K562 (cell line): ENCODE measurements around the gene ROR2. TPM values are rescaled to one million over a fixed set of nuclear protein-coding genes. Genes with fewer than 3 reads are reported as not detected.

Experiments
- ATAC-seq: fragments of 200-7000 bp; cut with Tn5 transposase; 3 replicates; pipeline ENCODE4 v1.9.1; 2020; ENCODE audit warnings: moderate library complexity
- BruUV-seq: library from RNA; stranded (reverse); fragments of 400-500 nt; replicated peaks from 2 replicates; lab custom pipeline; 2021; lab: Mats Ljungman, UMichigan
- CTCF ChIA-PET: fragments of 300-600 bp; formaldehyde crosslinking; extraction: SDS; loops from one replicate; lab custom pipeline; 2021; ENCODE audit warnings: low intra/inter-chr PET ratio; lab: Yijun Ruan, JAX
- POLR2A ChIA-PET: fragments of 300-600, 350-650 bp; sonication (Branson Sonifier 250); formaldehyde crosslinking; extraction: SDS; loops from one replicate; lab custom pipeline; 2021; ENCODE audit warnings: antibody characterized with exemption, inconsistent platforms; lab: Yijun Ruan, JAX
- DNase-seq, 4 experiments: peaks; one replicate each; pipeline versions ENCODE4 v3.0.0 to v3.0.0-alpha.2; 2011 to 2018; ENCODE audit warnings: low spot score in 3 of 4, mixed read lengths in 3 of 4; ENCODE audit errors: extremely low read depth in 1 of 4
- FAIRE-seq: peaks from 2 replicates; lab custom pipeline; 2011; peaks lifted over from hg19 to GRCh38; lab: Jason Lieb, UNC
- H2AFZ ChIP-seq: 2 replicates; pipeline ENCODE4 v1.6.0; 2011; ENCODE audit warnings: low read depth, low read length, control low read depth, inconsistent platforms
- H3K27ac ChIP-seq: fragments of 200-600 bp; 3 replicates; pipeline ENCODE4 v1.8.0; 2011; ENCODE audit warnings: low read depth, mild to moderate bottlenecking, control low read depth, inconsistent platforms, low read length, moderate library complexity, mixed read lengths; ENCODE audit errors: extremely low read depth
- H3K27me3 ChIP-seq, 2 experiments: fragments of 300-600 bp in 1 of 2; 2 replicates in 1 of 2; 3 replicates in 1 of 2; pipeline versions ENCODE4 v1.6.0 to v1.8.0; 2011; ENCODE audit warnings: inconsistent platforms in 2 of 2, low read length in 2 of 2, mild to moderate bottlenecking in 1 of 2, mixed read lengths in 1 of 2, moderate library complexity in 1 of 2; ENCODE audit not compliant: control insufficient read depth in 2 of 2, insufficient read depth in 2 of 2
- H3K36me3 ChIP-seq: fragments of 300-600 bp; 3 replicates; pipeline ENCODE4 v1.8.0; 2011; ENCODE audit warnings: mild to moderate bottlenecking, low read length, inconsistent platforms; ENCODE audit not compliant: control insufficient read depth, insufficient read depth
- H3K4me1 ChIP-seq, 2 experiments: fragments of 200-600 bp in 1 of 2; replicated peaks in 1 of 2; 2 replicates in 1 of 2; 3 replicates in 1 of 2; pipeline versions ENCODE4 v1.5.1 to v1.8.0; 2011; ENCODE audit warnings: inconsistent platforms in 2 of 2, low read length in 2 of 2, mild to moderate bottlenecking in 1 of 2, mixed read lengths in 1 of 2, moderate library complexity in 1 of 2; ENCODE audit not compliant: control insufficient read depth in 2 of 2, insufficient read depth in 2 of 2
- H3K4me2 ChIP-seq: 2 replicates; pipeline ENCODE4 v1.6.1; 2011; ENCODE audit warnings: low read length, control low read depth, inconsistent platforms, mixed read lengths; ENCODE audit not compliant: insufficient read depth
- H3K4me3 ChIP-seq: fragments of 200-600 bp; sonication (generic), shearing (Covaris generic); 2 replicates; pipeline ENCODE4 v1.5.1; 2016; ENCODE audit warnings: control low read depth, inconsistent platforms
- H3K79me2 ChIP-seq: fragments of 200-600 bp; 3 replicates; pipeline ENCODE4 v1.8.0; 2011; ENCODE audit warnings: low read length, inconsistent platforms; ENCODE audit not compliant: control insufficient read depth, insufficient read depth
- H3K9ac ChIP-seq, 2 experiments: 2 replicates each; pipeline versions ENCODE4 v1.6.0 to v1.6.1; 2011; ENCODE audit warnings: low read depth in 2 of 2, low read length in 2 of 2, control low read depth in 1 of 2, inconsistent platforms in 1 of 2, mild to moderate bottlenecking in 1 of 2, mixed read lengths in 1 of 2; ENCODE audit not compliant: insufficient read depth in 1 of 2
- H3K9me1 ChIP-seq: one replicate; pipeline ENCODE4 v1.6.0; 2011; ENCODE audit warnings: inconsistent platforms, mild to moderate bottlenecking, low read length, moderate library complexity; ENCODE audit not compliant: control insufficient read depth, insufficient read depth
- H3K9me3 ChIP-seq: replicated peaks from 2 replicates; pipeline ENCODE4 v1.5.1; 2011; ENCODE audit warnings: low read depth, low read length, inconsistent platforms; ENCODE audit not compliant: control insufficient read depth, insufficient read depth
- H4K20me1 ChIP-seq: replicated peaks from 2 replicates; pipeline ENCODE4 v1.6.1; 2011; ENCODE audit warnings: low read length, inconsistent platforms, mixed read lengths; ENCODE audit not compliant: control insufficient read depth, insufficient read depth
- ARHGAP35 ChIP-seq: fragments of 450-650 bp; IDR thresholded peaks from 2 replicates; pipeline ENCODE4 v1.6.1; 2018; ENCODE audit not compliant: partially characterized antibody
- HMBOX1 ChIP-seq: sonication (generic); IDR thresholded peaks from 2 replicates; pipeline ENCODE4 v1.6.1; 2016
- MCM2 ChIP-seq: fragments of 450-650 bp; IDR thresholded peaks from 2 replicates; pipeline ENCODE4 v1.6.1; 2017; ENCODE audit warnings: low read depth, mild to moderate bottlenecking
- SPI1 ChIP-seq: IDR thresholded peaks from 2 replicates; pipeline ENCODE4 v1.6.1; 2011; ENCODE audit warnings: low read depth, low read length, control low read depth, borderline replicate concordance
- SRSF9 ChIP-seq: fragments of 200-400 bp; formaldehyde crosslinking; IDR thresholded peaks from 2 replicates; pipeline ENCODE4 v1.6.1; 2017; ENCODE audit warnings: low read depth, low read length, borderline replicate concordance
- ZBTB7A ChIP-seq: IDR thresholded peaks from 2 replicates; pipeline ENCODE4 v1.6.1; 2011; ENCODE audit warnings: low read depth, mild to moderate bottlenecking, low read length, moderate library complexity, borderline replicate concordance; ENCODE audit not compliant: control insufficient read depth
- ZEB2 ChIP-seq: fragments of 450-650 bp; IDR thresholded peaks from 2 replicates; pipeline ENCODE4 v1.6.1; 2016
- WGBS: fragments of 100-300 bp; shearing (Covaris generic); methylation state at CpG from one replicate; pipeline ENCODE4 v1.1.6; 2016; ENCODE audit warnings: low coverage, mixed read lengths; ENCODE audit not compliant: insufficient coverage; ENCODE audit errors: missing lambda C conversion rate; 5-methylcytosine and 5-hydroxymethylcytosine counted together
- in situ Hi-C: fragments of 300-500 bp; cut with MboI; formaldehyde crosslinking; loops from 4 replicates; pipeline ENCODE4 v1.15.0; 2018; ENCODE audit warnings: inconsistent platforms, mixed read lengths
- intact Hi-C: fragments of 100-400 bp; cut with micrococcal nuclease; formaldehyde crosslinking; loops from 2 replicates; pipeline ENCODE4 v1.14.2; 2022
- polyA plus RNA-seq, 8 experiments: library from polyadenylated mRNA; depleted of rRNA in 4 of 8; stranded (reverse) in 5 of 8; unstranded in 3 of 8; fragments of >200 nt; fragmentation: Nextera tagmentation in 2 of 8; fragmentation: Illumina TruSeq in 1 of 8; extraction: Ambion mirVana in 2 of 8; extraction: Trizol in 1 of 8; gene quantifications; 2 replicates each; pipeline versions ENCODE4 v1.2.1 to v1.2.3, GENCODE V29; 2011 to 2014; ENCODE audit warnings: inconsistent platforms in 1 of 8, missing spikeins in 1 of 8
- total RNA-seq, 7 experiments: library from RNA; depleted of rRNA in 6 of 7; stranded (reverse); fragments of >200 nt in 6 of 7; fragmentation: Illumina TruSeq in 2 of 7; extraction: Trizol in 2 of 7; gene quantifications; 2 replicates each; pipeline versions ENCODE4 v1.2.1 to v1.2.3, GENCODE V29; 2011 to 2021; ENCODE audit warnings: low replicate concordance in 1 of 7
- TF ChIP-seq, protein P1 (sequence below): fragments of 450-650 bp; conservative IDR thresholded peaks from 2 replicates; pipeline ENCODE4 v1.6.1; 2016; ENCODE audit warnings: missing genetic modification characterization, low read depth, mild to moderate bottlenecking, control low read depth, missing compliant biosample characterization
- TF ChIP-seq, protein P2 (sequence below), 2 experiments: fragments of 450-650 bp in 1 of 2; IDR thresholded peaks; 2 replicates each; pipeline ENCODE4 v1.6.1; 2011 to 2017; ENCODE audit warnings: low read depth in 2 of 2, antibody characterized with exemption in 1 of 2, borderline replicate concordance in 1 of 2, low read length in 1 of 2, mild to moderate bottlenecking in 1 of 2, mixed read lengths in 1 of 2; ENCODE audit not compliant: control insufficient read depth in 1 of 2
- TF ChIP-seq, protein P3 (sequence below): fragments of 450-650 bp; formaldehyde crosslinking; IDR thresholded peaks from 2 replicates; pipeline ENCODE4 v1.4.0; 2020; ENCODE audit warnings: mild to moderate bottlenecking, moderate library complexity

ROR2 gene
- total and polyA plus RNA-seq, 9 of the 15 experiments (the other 6 are each of a cell fraction or from before 2014, with no cell fraction given) = 5.6 to 33.8 (median 15.3) TPM

DNA sequence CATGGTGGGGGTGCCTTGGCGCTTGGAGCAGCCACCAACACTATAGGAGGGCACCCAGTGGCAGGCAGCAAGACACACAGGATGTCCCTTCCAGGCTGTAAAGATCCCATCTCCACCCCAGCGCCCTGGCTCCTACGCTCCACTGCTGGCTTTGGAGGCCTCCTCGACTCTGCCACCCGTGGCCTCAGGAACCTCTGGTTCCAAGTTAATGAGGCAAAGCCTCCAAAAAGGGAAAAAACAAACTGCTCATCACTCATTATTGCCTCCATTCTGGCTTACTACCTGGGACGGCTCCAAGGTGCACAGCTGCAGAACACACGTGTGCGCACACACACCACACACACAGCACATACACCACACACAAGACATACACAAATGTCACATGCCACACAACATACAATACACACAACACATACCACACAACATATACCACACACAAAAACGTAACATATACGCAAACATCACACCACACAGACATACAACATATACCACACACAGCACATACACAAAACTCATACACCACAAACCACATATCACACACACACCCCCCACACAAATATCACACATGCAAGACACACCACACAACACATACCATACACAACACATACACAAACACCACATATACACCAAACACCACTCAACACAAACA, 45.3 kb downstream of the ROR2 start (continued):
- TF ChIP-seq MCM2 = no peak
- TF ChIP-seq SRSF9 = no peak
- TF ChIP-seq ARHGAP35 = no peak
- TF ChIP-seq, protein P1, sequence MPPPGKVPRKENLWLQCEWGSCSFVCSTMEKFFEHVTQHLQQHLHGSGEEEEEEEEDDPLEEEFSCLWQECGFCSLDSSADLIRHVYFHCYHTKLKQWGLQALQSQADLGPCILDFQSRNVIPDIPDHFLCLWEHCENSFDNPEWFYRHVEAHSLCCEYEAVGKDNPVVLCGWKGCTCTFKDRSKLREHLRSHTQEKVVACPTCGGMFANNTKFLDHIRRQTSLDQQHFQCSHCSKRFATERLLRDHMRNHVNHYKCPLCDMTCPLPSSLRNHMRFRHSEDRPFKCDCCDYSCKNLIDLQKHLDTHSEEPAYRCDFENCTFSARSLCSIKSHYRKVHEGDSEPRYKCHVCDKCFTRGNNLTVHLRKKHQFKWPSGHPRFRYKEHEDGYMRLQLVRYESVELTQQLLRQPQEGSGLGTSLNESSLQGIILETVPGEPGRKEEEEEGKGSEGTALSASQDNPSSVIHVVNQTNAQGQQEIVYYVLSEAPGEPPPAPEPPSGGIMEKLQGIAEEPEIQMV (tag) = no peak
- TF ChIP-seq ZEB2 = no peak

GRCh38 chr9:91903126-91903911, 46.7 kb downstream of the ROR2 start:
- no TSS peak for BruUV-seq
- FAIRE-seq (no peak), ATAC-seq (no peak), DNase-seq (no peak)
- Histone ChIP-seq H2AFZ (no peak overlapping the region), H3K36me3 (peaks cover 9% of the 10 kb centered on the region; the same call in 2 of the 3 replicates), H3K9me1 (no peaks in the 10 kb centered on the region), H3K79me2 (peaks cover 97% of the 10 kb centered on the region), H3K27me3 (no peaks in the 10 kb centered on the region), H3K27ac (peak overlapping the region; percentile 88), H3K4me2 (peak overlapping the region; percentile 29; the same call in 1 of the 2 replicates), H4K20me1 (no peaks in the 10 kb centered on the region), H3K9ac (peak overlapping the region in 1 of 2 experiments; percentile 62; a peak in 1 of 4 replicates), H3K9me3 (no peaks in the 10 kb centered on the region), H3K4me3 (no peak overlapping the region), H3K4me1 (peaks cover 78 to 82% of the 10 kb centered on the region in 2 experiments)
- POLR2A ChIA-PET = interaction anchor here (1.1 kb wide), 1 partner anchor 41 kb away, joined by 3 read pairs; no protein-coding TSS in a partner anchor
- CTCF ChIA-PET = no interaction called here
- intact Hi-C loops = loop anchor here (10.0 kb wide), 1 partner anchor 129 kb away; no protein-coding TSS in a partner anchor
- in situ Hi-C loops = no loop called here
- 36% methylated on average over 12 of the region's 12 CpGs for WGBS
- TF ChIP-seq, protein P2, sequence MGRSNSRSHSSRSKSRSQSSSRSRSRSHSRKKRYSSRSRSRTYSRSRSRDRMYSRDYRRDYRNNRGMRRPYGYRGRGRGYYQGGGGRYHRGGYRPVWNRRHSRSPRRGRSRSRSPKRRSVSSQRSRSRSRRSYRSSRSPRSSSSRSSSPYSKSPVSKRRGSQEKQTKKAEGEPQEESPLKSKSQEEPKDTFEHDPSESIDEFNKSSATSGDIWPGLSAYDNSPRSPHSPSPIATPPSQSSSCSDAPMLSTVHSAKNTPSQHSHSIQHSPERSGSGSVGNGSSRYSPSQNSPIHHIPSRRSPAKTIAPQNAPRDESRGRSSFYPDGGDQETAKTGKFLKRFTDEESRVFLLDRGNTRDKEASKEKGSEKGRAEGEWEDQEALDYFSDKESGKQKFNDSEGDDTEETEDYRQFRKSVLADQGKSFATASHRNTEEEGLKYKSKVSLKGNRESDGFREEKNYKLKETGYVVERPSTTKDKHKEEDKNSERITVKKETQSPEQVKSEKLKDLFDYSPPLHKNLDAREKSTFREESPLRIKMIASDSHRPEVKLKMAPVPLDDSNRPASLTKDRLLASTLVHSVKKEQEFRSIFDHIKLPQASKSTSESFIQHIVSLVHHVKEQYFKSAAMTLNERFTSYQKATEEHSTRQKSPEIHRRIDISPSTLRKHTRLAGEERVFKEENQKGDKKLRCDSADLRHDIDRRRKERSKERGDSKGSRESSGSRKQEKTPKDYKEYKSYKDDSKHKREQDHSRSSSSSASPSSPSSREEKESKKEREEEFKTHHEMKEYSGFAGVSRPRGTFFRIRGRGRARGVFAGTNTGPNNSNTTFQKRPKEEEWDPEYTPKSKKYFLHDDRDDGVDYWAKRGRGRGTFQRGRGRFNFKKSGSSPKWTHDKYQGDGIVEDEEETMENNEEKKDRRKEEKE (IDR thresholded peaks at IDR 0.05; ENCODE audit: borderline replicate concordance in 1 of 2, control insufficient read depth in 1 of 2, low read depth in 2 of 2, low read length in 1 of 2) = no peak
- TF ChIP-seq SPI1 (peak; percentile 72; the same call in 1 of the 2 replicates), ZBTB7A (0 out of 2 replicates have a peak, but pooled peaks have one; percentile 6), HMBOX1 (0 out of 2 replicates have a peak, but pooled peaks have one; percentile 12)
- TF ChIP-seq, protein P3, sequence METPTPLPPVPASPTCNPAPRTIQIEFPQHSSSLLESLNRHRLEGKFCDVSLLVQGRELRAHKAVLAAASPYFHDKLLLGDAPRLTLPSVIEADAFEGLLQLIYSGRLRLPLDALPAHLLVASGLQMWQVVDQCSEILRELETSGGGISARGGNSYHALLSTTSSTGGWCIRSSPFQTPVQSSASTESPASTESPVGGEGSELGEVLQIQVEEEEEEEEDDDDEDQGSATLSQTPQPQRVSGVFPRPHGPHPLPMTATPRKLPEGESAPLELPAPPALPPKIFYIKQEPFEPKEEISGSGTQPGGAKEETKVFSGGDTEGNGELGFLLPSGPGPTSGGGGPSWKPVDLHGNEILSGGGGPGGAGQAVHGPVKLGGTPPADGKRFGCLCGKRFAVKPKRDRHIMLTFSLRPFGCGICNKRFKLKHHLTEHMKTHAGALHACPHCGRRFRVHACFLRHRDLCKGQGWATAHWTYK = no peak
